GM12874 (cell line): ENCODE measurements around the gene ATAT1.
A peak's percentile ranks its signal among the peaks of the same experiment; 100 is the strongest.

Source experiments
- CTCF ChIP-seq: IDR thresholded peaks from 2 replicates; pipeline ENCODE4 v1.5.1; 2011; ENCODE audit warnings: low read depth, mild to moderate bottlenecking, control low read depth, low read length, moderate library complexity; ENCODE audit not compliant: insufficient read depth

ATAT1 gene

GRCh38 chr6:30656513-30656912, 29.8 kb downstream of the ATAT1 start:
- no peak for TF ChIP-seq CTCF

- no peak for TF ChIP-seq CTCF
Measured at GRCh38 chr6:30657454-30657853, 30.8 kb downstream of the ATAT1 start.

GRCh38 chr6:30664994-30665767, 38.5 kb downstream of the ATAT1 start:
- no peak for TF ChIP-seq CTCF

GRCh38 chr6:30670760-30671527, 44.3 kb downstream of the ATAT1 start:
- 0 out of 2 replicates have a peak, but pooled peaks have one; percentile 5 for TF ChIP-seq CTCF

- peak; percentile 77 for TF ChIP-seq CTCF
Measured at GRCh38 chr6:30672445-30673253, 46.0 kb downstream of the ATAT1 start, which contains the start of gene DHX16. Gene DHX16 (minus strand): TSS chr6:30673006. CDS start chr6:30672841, 165 bp downstream.

DNA sequence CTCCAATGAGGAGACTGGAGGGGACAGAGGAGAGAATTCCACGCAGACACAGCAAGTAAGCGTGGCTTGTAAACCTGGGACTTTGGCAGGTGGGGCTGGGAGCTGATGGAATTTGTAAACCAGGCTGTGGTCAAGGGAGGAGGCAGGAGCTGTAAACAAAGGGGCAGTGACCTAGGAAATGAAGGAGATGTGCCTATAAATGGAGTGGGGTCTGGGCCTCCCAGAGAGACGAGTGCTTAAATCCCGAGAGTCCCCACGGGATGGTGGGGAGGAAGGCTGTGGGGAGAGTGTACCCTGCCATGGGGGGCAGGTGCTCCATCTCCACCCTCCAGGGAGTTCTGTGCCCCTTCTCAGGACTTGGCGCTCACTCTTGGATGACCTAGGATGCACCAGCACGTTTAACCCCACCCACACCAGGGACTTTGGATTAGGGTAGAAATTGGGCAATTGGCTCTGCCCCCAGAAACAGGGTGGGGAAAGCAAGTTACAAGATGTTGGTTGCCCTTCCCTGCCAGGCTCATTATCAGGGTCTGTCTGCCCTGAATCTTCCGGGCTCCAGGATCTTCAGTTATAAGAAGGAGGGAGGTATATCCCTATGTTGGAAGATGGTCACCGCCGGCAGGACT, 50.1 kb downstream of the ATAT1 start:
- no peak for TF ChIP-seq CTCF
